C4-2B (cell line): Measurements from ENCODE around the gene AGPS.

Source experiments
- CTCF ChIP-seq: fragments of 450-650 bp; conservative IDR thresholded peaks from 2 replicates; pipeline ENCODE4 v1.5.1; 2017; ENCODE audit warnings: mild to moderate bottlenecking
- ZFX ChIP-seq: fragments of 450-650 bp; IDR thresholded peaks from 2 replicates; pipeline ENCODE4 v1.6.1; 2017

DNA sequence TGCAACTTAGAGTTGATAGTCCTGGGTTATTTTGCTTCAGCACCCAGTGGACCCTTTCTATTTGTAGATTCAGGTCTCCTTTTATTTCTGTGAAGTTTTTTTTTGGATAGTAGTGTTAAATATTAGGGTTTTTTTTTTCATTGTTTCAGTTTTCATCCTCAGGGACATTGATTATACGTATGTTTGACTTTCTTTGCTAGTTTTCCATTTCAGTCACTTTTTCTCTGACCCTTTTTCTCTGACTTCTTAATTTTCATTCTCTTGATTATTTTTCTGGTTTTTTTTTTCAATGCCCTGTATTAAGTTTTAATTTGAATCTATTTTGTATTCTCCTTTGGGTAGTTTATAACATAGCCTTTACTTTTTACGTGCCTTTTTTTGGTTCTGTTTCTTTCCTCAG, 79.4 kb downstream of the AGPS start:
- TF ChIP-seq CTCF (no peak), ZFX (no peak)
